Superior temporal gyrus (tissue), 1 donor: ENCODE measurements around the gene LSMEM2.

Source experiments
- DNase-seq: peaks from one replicate; pipeline ENCODE4 v3.0.0-alpha.2; 2016; ENCODE audit errors: extremely low spot score

LSMEM2 gene

GRCh38 chr3:50322115-50322385 lies 43.2 kb downstream of the LSMEM2 start:
- DNase-seq: no peak

GRCh38 chr3:50322386-50323091 lies 43.7 kb downstream of the LSMEM2 start, which contains the start of gene HYAL2:
Gene HYAL2, minus strand, starts transcription at chr3:50322745. Its CDS starts 2,256 bp downstream, at chr3:50320489.
- no peak for DNase-seq

DNA sequence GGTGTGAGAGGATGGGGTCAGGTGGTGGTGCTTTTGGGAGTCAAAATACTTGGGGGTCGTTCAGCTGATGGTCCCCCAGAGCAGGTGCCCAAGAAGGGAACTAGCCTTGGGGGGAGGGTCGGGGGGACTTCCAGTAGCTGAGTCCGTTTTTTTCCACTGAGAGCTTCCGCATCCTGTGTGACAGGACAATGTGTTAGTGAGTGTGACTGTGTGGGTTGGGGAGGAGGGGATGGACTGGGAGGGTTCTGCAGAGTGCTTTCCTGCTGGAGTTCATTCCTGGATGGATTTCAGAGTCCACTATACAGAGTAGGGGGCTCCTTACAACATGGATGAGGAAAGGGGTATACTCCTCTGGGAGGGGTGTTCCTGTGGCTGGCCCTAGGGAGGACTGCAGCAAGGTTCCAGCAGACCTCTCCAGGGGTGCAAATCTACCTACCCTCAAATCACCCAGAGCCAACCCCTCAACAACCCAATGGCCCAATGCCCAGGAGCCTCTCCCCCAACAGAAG lies 44.3 kb downstream of the LSMEM2 start:
- DNase-seq: no peak

- DNase-seq: no peak
Observed at GRCh38 chr3:50323614-50324199, 44.8 kb downstream of the LSMEM2 start.

DNA sequence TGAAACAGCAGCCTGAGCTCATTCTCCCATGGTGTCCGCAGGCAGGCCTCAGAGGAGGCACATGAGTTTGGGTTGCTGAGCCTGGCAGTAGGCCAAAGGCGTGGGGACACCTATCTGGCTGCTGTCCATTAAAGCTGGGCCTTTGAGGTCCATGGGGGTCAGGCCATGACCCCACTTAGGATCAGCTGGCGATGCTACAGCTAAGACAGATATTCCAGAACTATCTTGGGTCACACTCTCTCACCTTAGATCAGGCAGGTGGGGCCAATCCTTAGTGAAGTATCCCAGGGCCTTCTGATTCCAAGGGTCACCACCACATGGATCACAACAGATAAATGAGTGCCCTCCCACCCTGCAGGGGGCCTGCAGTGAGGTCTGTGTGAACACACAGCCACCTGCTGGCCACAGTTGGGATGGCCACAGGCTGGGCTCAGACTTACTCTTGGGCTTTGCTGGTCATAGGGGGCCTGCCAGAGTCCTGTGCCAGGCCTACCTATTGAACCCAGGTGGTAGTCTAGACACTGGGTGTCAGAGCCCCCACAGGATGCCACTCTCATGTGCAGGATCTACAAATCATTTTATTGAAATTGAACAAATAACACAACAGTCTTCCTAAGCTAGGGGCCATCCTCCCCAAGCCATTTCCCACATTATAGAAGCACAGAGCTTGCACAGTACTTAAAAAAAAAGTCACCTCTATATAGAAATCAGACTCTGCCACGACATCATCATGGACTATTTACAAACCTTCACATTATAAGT lies 45.6 kb downstream of the LSMEM2 start:
- DNase-seq: peak; percentile 85

- no peak for DNase-seq
Observed at GRCh38 chr3:50325113-50325480, 46.2 kb downstream of the LSMEM2 start.

GRCh38 chr3:50325497-50326181 lies 46.8 kb downstream of the LSMEM2 start:
- DNase-seq: no peak

DNA sequence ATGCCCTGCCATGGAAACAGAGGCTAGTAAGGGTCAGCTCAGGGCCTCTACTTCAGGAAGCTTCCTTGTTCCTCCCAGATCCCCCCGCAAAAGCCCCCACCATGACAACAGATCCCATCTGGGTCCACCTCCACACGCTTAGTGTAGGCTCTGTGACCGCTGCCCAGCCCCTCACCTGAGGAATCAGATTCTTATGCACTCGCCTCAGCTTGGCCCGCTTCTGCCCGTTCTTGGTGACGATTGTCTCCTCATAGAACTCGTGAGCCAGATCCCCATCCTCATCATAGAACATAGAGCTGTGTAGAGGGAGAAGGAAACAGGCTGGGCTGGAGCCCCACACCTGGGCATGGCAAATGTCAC lies 47.3 kb downstream of the LSMEM2 start:
- no peak for DNase-seq

GRCh38 chr3:50327129-50327528 lies 48.2 kb downstream of the LSMEM2 start:
- DNase-seq: no peak

DNA sequence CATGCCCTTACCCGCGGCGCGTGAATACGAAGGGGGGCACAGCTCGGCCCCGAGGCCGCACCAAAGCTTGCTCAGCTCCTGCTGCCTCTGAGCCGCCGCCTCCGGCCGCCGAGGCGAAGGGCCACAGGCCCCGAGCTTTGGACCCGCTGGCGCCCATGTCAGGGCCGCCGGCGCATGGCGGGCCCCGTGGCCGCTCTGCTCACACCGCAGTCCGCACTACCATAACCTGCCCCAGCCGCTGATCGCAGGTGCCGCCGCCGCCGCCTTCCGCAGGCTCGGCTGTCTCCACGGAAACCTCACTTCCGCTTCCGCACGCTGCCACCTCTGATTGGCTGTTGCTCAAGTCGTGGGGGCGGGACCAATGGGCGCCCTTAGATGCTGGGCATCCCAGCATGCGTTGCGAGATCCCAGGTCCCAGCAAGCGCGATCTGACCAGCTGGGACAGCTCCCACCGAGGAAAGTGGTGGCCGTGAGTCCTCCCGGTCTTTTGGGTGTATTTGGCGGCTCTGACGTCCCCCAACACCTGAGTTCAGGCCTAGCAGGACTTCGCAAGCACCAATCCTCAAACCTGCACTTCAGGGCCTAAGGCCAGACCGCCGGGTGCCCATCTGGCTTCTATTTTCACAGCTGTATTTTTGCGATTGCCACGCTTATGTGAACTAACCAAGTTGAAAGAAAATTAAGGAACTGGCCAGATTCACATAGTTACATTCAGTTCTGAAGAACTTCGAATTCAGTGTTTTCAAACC lies 49.2 kb downstream of the LSMEM2 start, which contains the start of gene TUSC2:
TSS of gene TUSC2 (minus strand) at position 281 of the 749 bp plus-strand sequence. CDS start at position 157, 124 bp downstream.
- peak; percentile 100 for DNase-seq

DNA sequence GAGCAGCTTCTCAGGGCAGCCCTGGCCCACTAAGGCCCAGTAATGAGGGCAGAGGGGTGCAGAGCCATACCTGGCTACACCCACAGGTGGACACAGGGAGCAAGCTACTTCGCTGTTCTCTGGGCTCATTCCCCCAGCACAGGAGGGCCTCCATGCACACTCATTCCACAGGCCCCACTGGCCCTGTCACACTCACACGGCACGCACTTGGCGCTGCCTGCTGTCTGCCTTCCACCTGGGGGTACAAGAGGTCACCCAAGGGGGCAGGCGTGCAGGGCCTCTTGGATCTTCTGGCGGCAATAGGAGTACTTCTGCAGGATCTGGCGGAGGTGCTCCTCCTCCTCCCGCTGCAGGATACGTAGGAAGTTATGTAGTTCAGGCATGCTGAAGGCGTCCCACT lies 51.4 kb downstream of the LSMEM2 start:
- DNase-seq: no peak

GRCh38 chr3:50331364-50331907 lies 52.5 kb downstream of the LSMEM2 start:
- DNase-seq: no peak

GRCh38 chr3:50333744-50334328 lies 54.9 kb downstream of the LSMEM2 start:
- no peak for DNase-seq

- no peak for DNase-seq
Observed at GRCh38 chr3:50334339-50335075, 55.6 kb downstream of the LSMEM2 start.

DNA sequence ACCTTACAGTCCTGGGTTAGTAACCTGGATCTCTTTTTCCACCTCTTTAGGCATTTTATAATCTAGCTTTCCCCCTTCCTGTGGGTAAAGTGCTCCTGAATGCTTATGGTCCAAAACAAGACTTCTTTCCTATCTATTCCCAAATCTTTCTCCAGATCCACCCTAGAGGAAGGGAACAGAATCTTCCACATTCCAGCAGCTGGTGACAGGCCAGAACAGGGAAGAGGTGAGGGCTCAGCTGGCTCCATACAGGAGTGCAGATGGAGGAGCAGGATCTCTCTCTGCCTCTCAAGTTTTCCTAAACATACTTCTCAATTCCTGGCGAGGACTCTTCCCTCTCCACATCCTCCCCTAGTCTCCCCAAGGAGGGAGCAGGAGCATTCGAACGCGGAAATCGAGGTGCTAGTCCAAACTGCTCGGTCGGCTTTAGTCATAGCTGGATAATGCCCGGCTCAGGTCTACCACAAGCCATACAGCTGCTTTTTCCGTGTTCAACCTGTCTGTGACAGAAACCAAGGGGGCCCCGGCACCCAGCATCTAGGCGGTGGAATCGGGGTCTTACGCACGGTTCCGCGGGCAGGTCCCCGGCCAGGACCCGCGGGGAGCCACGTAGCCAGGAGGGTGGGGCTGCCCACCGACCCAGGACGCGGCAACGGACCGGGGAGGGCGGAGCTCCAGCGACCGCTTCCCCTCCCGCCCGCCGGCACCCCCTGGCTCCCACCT lies 57.7 kb downstream of the LSMEM2 start:
- DNase-seq: no peak

DNA sequence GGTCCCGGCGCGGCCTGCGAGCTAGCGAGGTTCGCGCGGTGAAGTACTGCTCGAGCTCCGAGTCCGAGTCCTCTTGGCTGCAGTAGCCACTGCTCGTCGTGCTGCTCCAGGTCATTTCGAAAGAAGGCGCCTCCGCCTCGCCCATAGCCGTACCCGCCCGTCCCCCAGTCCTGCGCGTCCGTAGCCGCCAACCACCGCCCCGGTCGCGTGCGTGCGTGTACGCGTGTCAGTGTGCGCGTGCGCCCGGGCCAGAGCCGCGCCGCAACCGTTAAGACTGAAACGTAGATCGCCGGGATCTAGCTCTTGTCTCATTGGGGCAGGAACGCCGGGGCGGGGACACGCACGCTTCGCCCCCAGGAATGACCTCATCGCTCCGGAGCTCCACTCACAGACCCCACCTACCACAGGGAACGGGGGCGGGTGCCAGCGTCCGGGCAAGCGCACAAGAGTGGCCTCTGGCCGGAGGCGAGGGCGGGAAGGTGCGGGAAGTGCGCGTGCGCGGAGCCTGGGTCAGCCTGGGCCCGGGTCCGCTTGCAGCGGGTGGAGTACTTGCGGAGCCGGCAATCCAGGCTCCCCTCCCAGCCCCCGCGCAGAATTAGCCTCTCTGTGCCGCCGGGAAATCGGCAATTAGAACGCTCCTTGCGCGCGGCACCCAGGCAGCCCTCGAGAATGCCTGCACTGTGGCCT lies 58.4 kb downstream of the LSMEM2 start:
- DNase-seq: peak; percentile 97
